ENCODE measurements around the gene CTSA.
"Not testable (repeated sequence)": the region's sequence is repeated elsewhere in the genome, so short reads cannot be mapped to it uniquely, and the experiment has no call there.

The CTSA gene

GRCh38 chr20:45897692-45898091 lies 6.6 kb downstream of the CTSA start:
- Histone ChIP-seq H3K9ac (ENCODE audit: low read depth, low read length, poor library complexity) (no peak overlapping the region), H2BK15ac (ENCODE audit: low read length) (no peak overlapping the region), H2BK5ac (ENCODE audit: low read length) (no peak overlapping the region), H3K27ac (replicated peaks; ENCODE audit: low read length) (no peak overlapping the region), H3K36me3 (replicated peaks in 1 of 2; ENCODE audit: control insufficient read depth in 2 of 2, insufficient read depth in 2 of 2, low read length in 2 of 2) (peaks cover 27 to 78% of the 10 kb centered on the region in 2 donors), H2BK12ac (ENCODE audit: low read length) (no peak overlapping the region), H2BK120ac (ENCODE audit: low read depth, low read length) (no peak overlapping the region), H3K23ac (ENCODE audit: low read depth, low read length, poor library complexity) (no peak overlapping the region), H3K9me3 (replicated peaks in 1 of 2; ENCODE audit: control insufficient read depth in 2 of 2, insufficient read depth in 1 of 2, low read depth in 1 of 2, low read length in 2 of 2) (no peaks in the 10 kb centered on the region), H2AFZ (ENCODE audit: low read length) (no peak overlapping the region), H3K14ac (ENCODE audit: low read length) (no peak overlapping the region), H3K4me3 (ENCODE audit: low read length in 2 of 2) (no peak overlapping the region), H3K4ac (ENCODE audit: low read length) (no peak overlapping the region), H3K4me2 (ENCODE audit: insufficient read depth, low read length, poor library complexity, severe bottlenecking) (no peak overlapping the region), H4K91ac (ENCODE audit: low read depth, low read length, poor library complexity) (no peak overlapping the region), H3K79me1 (ENCODE audit: low read depth, low read length) (peaks cover 2% of the 10 kb centered on the region), H2AK5ac (ENCODE audit: low read depth, low read length) (no peak overlapping the region), H3K27me3 (ENCODE audit: control insufficient read depth in 3 of 3, insufficient read depth in 3 of 3, low read depth in 1 of 3, low read length in 3 of 3) (no peaks in the 10 kb centered on the region), H3K4me1 (ENCODE audit: control insufficient read depth in 2 of 2, insufficient read depth in 1 of 2, low read depth in 1 of 2, low read length in 2 of 2) (no peaks in the 10 kb centered on the region), H4K8ac (ENCODE audit: low read depth, low read length) (peak overlapping the region; percentile 20), H3K18ac (ENCODE audit: low read length) (no peak overlapping the region)
- no peak for DNase-seq (ENCODE audit: low spot score)
- WGBS, 2 donors (ENCODE audit: extremely low coverage in 2 of 2, insufficient read length in 2 of 2, insufficient replicate concordance in 1 of 2): no CpG with 5 or more reads among the region's 7 CpGs

- DNase-seq (ENCODE audit: low spot score): no peak
- H3K18ac ChIP-seq (ENCODE audit: low read length): no peak overlapping the region
- H3K4me3 ChIP-seq (ENCODE audit: low read length in 2 of 2): no peak overlapping the region
- H2BK5ac ChIP-seq (ENCODE audit: low read length): no peak overlapping the region
- no peak overlapping the region for H3K23ac ChIP-seq (ENCODE audit: low read depth, low read length, poor library complexity)
- H2AFZ ChIP-seq (ENCODE audit: low read length): no peak overlapping the region
- peaks cover 2% of the 10 kb centered on the region for H3K79me1 ChIP-seq (ENCODE audit: low read depth, low read length)
- no peak overlapping the region for H4K8ac ChIP-seq (ENCODE audit: low read depth, low read length)
- no peak overlapping the region for H3K4me2 ChIP-seq (ENCODE audit: insufficient read depth, low read length, poor library complexity, severe bottlenecking)
- no peaks in the 10 kb centered on the region for H3K27me3 ChIP-seq (ENCODE audit: control insufficient read depth in 3 of 3, insufficient read depth in 3 of 3, low read depth in 1 of 3, low read length in 3 of 3)
- no peaks in the 10 kb centered on the region for H3K4me1 ChIP-seq (ENCODE audit: control insufficient read depth in 2 of 2, insufficient read depth in 1 of 2, low read depth in 1 of 2, low read length in 2 of 2)
- H3K27ac ChIP-seq (replicated peaks; ENCODE audit: low read length): no peak overlapping the region
- no peak overlapping the region for H3K9ac ChIP-seq (ENCODE audit: low read depth, low read length, poor library complexity)
- no peak overlapping the region for H4K91ac ChIP-seq (ENCODE audit: low read depth, low read length, poor library complexity)
- no peaks in the 10 kb centered on the region for H3K9me3 ChIP-seq (replicated peaks in 1 of 2; ENCODE audit: control insufficient read depth in 2 of 2, insufficient read depth in 1 of 2, low read depth in 1 of 2, low read length in 2 of 2)
- no peak overlapping the region for H2BK12ac ChIP-seq (ENCODE audit: low read length)
- no peak overlapping the region for H2BK120ac ChIP-seq (ENCODE audit: low read depth, low read length)
- WGBS, 2 donors (ENCODE audit: extremely low coverage in 2 of 2, insufficient read length in 2 of 2, insufficient replicate concordance in 1 of 2): no CpG with 5 or more reads among the region's 12 CpGs
- H3K4ac ChIP-seq (ENCODE audit: low read length): no peak overlapping the region
- H2AK5ac ChIP-seq (ENCODE audit: low read depth, low read length): no peak overlapping the region
- no peak overlapping the region for H2BK15ac ChIP-seq (ENCODE audit: low read length)
- H3K14ac ChIP-seq (ENCODE audit: low read length): no peak overlapping the region
- H3K36me3 ChIP-seq (replicated peaks in 1 of 2; ENCODE audit: control insufficient read depth in 2 of 2, insufficient read depth in 2 of 2, low read length in 2 of 2): peaks cover 25 to 78% of the 10 kb centered on the region in 2 donors
These were observed 7.2 kb downstream of the CTSA start for GRCh38 chr20:45898285-45898684.

GRCh38 chr20:45899046-45899835 lies 8.1 kb downstream of the CTSA start:
- no peak overlapping the region for H3K9ac ChIP-seq (ENCODE audit: low read depth, low read length, poor library complexity)
- no peak overlapping the region for H4K8ac ChIP-seq (ENCODE audit: low read depth, low read length)
- no peak overlapping the region for H3K18ac ChIP-seq (ENCODE audit: low read length)
- peaks cover 2% of the 10 kb centered on the region for H3K79me1 ChIP-seq (ENCODE audit: low read depth, low read length)
- no peak overlapping the region for H3K14ac ChIP-seq (ENCODE audit: low read length)
- no peak overlapping the region for H2BK120ac ChIP-seq (ENCODE audit: low read depth, low read length)
- H2AK5ac ChIP-seq (ENCODE audit: low read depth, low read length): no peak overlapping the region
- H3K27ac ChIP-seq (replicated peaks; ENCODE audit: low read length): no peak overlapping the region
- no peak overlapping the region for H2BK5ac ChIP-seq (ENCODE audit: low read length)
- H3K4me3 ChIP-seq (ENCODE audit: low read length in 2 of 2): no peak overlapping the region
- no peak overlapping the region for H3K23ac ChIP-seq (ENCODE audit: low read depth, low read length, poor library complexity)
- H3K4me1 ChIP-seq (ENCODE audit: control insufficient read depth in 2 of 2, insufficient read depth in 1 of 2, low read depth in 1 of 2, low read length in 2 of 2): no peaks in the 10 kb centered on the region
- no peak overlapping the region for H2BK15ac ChIP-seq (ENCODE audit: low read length)
- H3K9me3 ChIP-seq (replicated peaks in 1 of 2; ENCODE audit: control insufficient read depth in 2 of 2, insufficient read depth in 1 of 2, low read depth in 1 of 2, low read length in 2 of 2): no peaks in the 10 kb centered on the region
- no peak overlapping the region for H3K4ac ChIP-seq (ENCODE audit: low read length)
- no peak overlapping the region for H2AFZ ChIP-seq (ENCODE audit: low read length)
- no peak overlapping the region for H2BK12ac ChIP-seq (ENCODE audit: low read length)
- peaks cover 25 to 82% of the 10 kb centered on the region in 2 donors for H3K36me3 ChIP-seq (replicated peaks in 1 of 2; ENCODE audit: control insufficient read depth in 2 of 2, insufficient read depth in 2 of 2, low read length in 2 of 2)
- H4K91ac ChIP-seq (ENCODE audit: low read depth, low read length, poor library complexity): no peak overlapping the region
- no peak for DNase-seq (ENCODE audit: low spot score)
- no CpG with 5 or more reads among the region's 13 CpGs for WGBS, 2 donors (ENCODE audit: extremely low coverage in 2 of 2, insufficient read length in 2 of 2, insufficient replicate concordance in 1 of 2)
- no peaks in the 10 kb centered on the region for H3K27me3 ChIP-seq (ENCODE audit: control insufficient read depth in 3 of 3, insufficient read depth in 3 of 3, low read depth in 1 of 3, low read length in 3 of 3)
- no peak overlapping the region for H3K4me2 ChIP-seq (ENCODE audit: insufficient read depth, low read length, poor library complexity, severe bottlenecking)

- not testable (repeated sequence) for H2BK120ac ChIP-seq (ENCODE audit: low read depth, low read length); H2AK5ac ChIP-seq (ENCODE audit: low read depth, low read length); H3K4ac ChIP-seq (ENCODE audit: low read length); H3K27me3 ChIP-seq (ENCODE audit: control insufficient read depth in 3 of 3, insufficient read depth in 3 of 3, low read depth in 1 of 3, low read length in 3 of 3); H3K18ac ChIP-seq (ENCODE audit: low read length); H3K23ac ChIP-seq (ENCODE audit: low read depth, low read length, poor library complexity); H3K4me2 ChIP-seq (ENCODE audit: insufficient read depth, low read length, poor library complexity, severe bottlenecking); H3K27ac ChIP-seq (replicated peaks; ENCODE audit: low read length); H3K79me1 ChIP-seq (ENCODE audit: low read depth, low read length); H2BK12ac ChIP-seq (ENCODE audit: low read length); H3K4me1 ChIP-seq (ENCODE audit: control insufficient read depth in 2 of 2, insufficient read depth in 1 of 2, low read depth in 1 of 2, low read length in 2 of 2); DNase-seq (ENCODE audit: low spot score); H4K91ac ChIP-seq (ENCODE audit: low read depth, low read length, poor library complexity); H2BK15ac ChIP-seq (ENCODE audit: low read length); H2AFZ ChIP-seq (ENCODE audit: low read length); H3K9me3 ChIP-seq (replicated peaks in 1 of 2; ENCODE audit: control insufficient read depth in 2 of 2, insufficient read depth in 1 of 2, low read depth in 1 of 2, low read length in 2 of 2); H2BK5ac ChIP-seq (ENCODE audit: low read length); H3K9ac ChIP-seq (ENCODE audit: low read depth, low read length, poor library complexity); H4K8ac ChIP-seq (ENCODE audit: low read depth, low read length); H3K14ac ChIP-seq (ENCODE audit: low read length); H3K4me3 ChIP-seq (ENCODE audit: low read length in 2 of 2)
- peaks cover 35 to 95% of the 10 kb centered on the region in 2 donors for H3K36me3 ChIP-seq (replicated peaks in 1 of 2; ENCODE audit: control insufficient read depth in 2 of 2, insufficient read depth in 2 of 2, low read length in 2 of 2)
- WGBS, 2 donors (ENCODE audit: extremely low coverage in 2 of 2, insufficient read length in 2 of 2, insufficient replicate concordance in 1 of 2): no CpG with 5 or more reads among the region's 6 CpGs
These were observed 10.2 kb downstream of the CTSA start for GRCh38 chr20:45901332-45901731.

Measured in neuronal stem cell (in vitro differentiated cells).